WTC11 (cell line): ENCODE data around the gene ZCCHC24. TPM values are rescaled to one million over a fixed set of nuclear protein-coding genes. Genes with fewer than 3 reads are reported as not detected.

Experiments used
- ATAC-seq: fragments of 200-7000 bp; cut with Tn5 transposase; 2 replicates; pipeline ENCODE4 v1.10.0; 2021; ENCODE audit warnings: mild to moderate bottlenecking, moderate library complexity
- CTCF ChIA-PET: fragments of 300-600 bp; sonication (Branson Sonifier 250); formaldehyde crosslinking; loops from one replicate; lab custom pipeline; 2021; ENCODE audit warnings: antibody characterized with exemption; lab: Charles Lee
- POLR2A ChIA-PET: fragments of 350-600 bp; sonication (Branson Sonifier 250); formaldehyde crosslinking; loops from one replicate; lab custom pipeline; 2021; ENCODE audit warnings: antibody characterized with exemption; lab: Charles Lee
- DNase-seq: peaks from one replicate; pipeline ENCODE4 v3.0.0; 2021; ENCODE audit warnings: low spot score
- H3K27ac Mint-ChIP-seq: 2 replicates; pipeline ENCODE4 v1.8.0; 2021; ENCODE audit warnings: mixed read lengths
- H3K27me3 Mint-ChIP-seq: 2 replicates; pipeline ENCODE4 v1.8.0; 2021; ENCODE audit warnings: low read depth, mild to moderate bottlenecking, moderate library complexity, mixed read lengths
- H3K36me3 Mint-ChIP-seq: 2 replicates; pipeline ENCODE4 v1.8.0; 2021; ENCODE audit warnings: mixed read lengths
- H3K4me1 Mint-ChIP-seq: 2 replicates; pipeline ENCODE4 v1.8.0; 2022; ENCODE audit warnings: mixed read lengths
- H3K4me3 Mint-ChIP-seq: 2 replicates; pipeline ENCODE4 v1.8.0; 2021; ENCODE audit warnings: mild to moderate bottlenecking, moderate library complexity, mixed read lengths
- H3K9me3 Mint-ChIP-seq: 2 replicates; pipeline ENCODE4 v1.8.0; 2021; ENCODE audit warnings: mixed read lengths
- CREB1 ChIP-seq: sonication (generic); formaldehyde crosslinking; IDR thresholded peaks from 2 replicates; pipeline ENCODE4 v1.8.0; 2023; ENCODE audit warnings: mild to moderate bottlenecking, missing genetic modification reagents
- CTCF ChIP-seq: fragments of 200-600 bp; IDR thresholded peaks from 2 replicates; pipeline ENCODE4 v1.8.0; 2022; ENCODE audit warnings: antibody characterized with exemption
- ESRRA ChIP-seq: sonication (generic); formaldehyde crosslinking; IDR thresholded peaks from 2 replicates; pipeline ENCODE4 v1.8.1; 2022; ENCODE audit warnings: mild to moderate bottlenecking, missing genetic modification reagents, borderline replicate concordance
- ETV6 ChIP-seq: sonication (generic); formaldehyde crosslinking; IDR thresholded peaks from 2 replicates; pipeline ENCODE4 v1.8.1; 2022; ENCODE audit warnings: mild to moderate bottlenecking, missing genetic modification reagents
- JAZF1 ChIP-seq: fragments of 250-450 bp; sonication (Bioruptor Pico); IDR thresholded peaks from 2 replicates; pipeline ENCODE4 v1.9.0; 2021; ENCODE audit warnings: moderate library complexity, mild to moderate bottlenecking, inconsistent platforms
- MXD4 ChIP-seq: fragments of 250-450 bp; sonication (Bioruptor Pico); IDR thresholded peaks from 2 replicates; pipeline ENCODE4 v1.8.0; 2021; ENCODE audit warnings: mild to moderate bottlenecking, moderate library complexity, borderline replicate concordance
- NFYB ChIP-seq: sonication (generic); formaldehyde crosslinking; conservative IDR thresholded peaks from 2 replicates; pipeline ENCODE4 v1.8.0; 2022; ENCODE audit warnings: low read depth, missing genetic modification reagents
- STAT6 ChIP-seq: sonication (generic); formaldehyde crosslinking; conservative IDR thresholded peaks from 2 replicates; pipeline ENCODE4 v1.8.1; 2023; ENCODE audit warnings: mild to moderate bottlenecking, low read depth, missing genetic modification reagents, moderate library complexity
- ZNF121 ChIP-seq: sonication (generic); formaldehyde crosslinking; IDR thresholded peaks from 2 replicates; pipeline ENCODE4 v1.8.0; 2023; ENCODE audit warnings: missing genetic modification reagents
- ZNF219 ChIP-seq: sonication (generic); formaldehyde crosslinking; IDR thresholded peaks from 2 replicates; pipeline ENCODE4 v1.8.0; 2023; ENCODE audit warnings: missing genetic modification reagents, mild to moderate bottlenecking, borderline replicate concordance
- ZNF425 ChIP-seq: fragments of 250-450 bp; sonication (Bioruptor Pico); conservative IDR thresholded peaks from 2 replicates; pipeline ENCODE4 v1.9.0; 2021; ENCODE audit warnings: mild to moderate bottlenecking
- total RNA-seq: library from RNA; stranded (reverse); gene quantifications from 3 replicates; pipeline ENCODE4 v1.2.3, GENCODE V29; 2021
- TF ChIP-seq, protein P1 (sequence below): fragments of 250-450 bp; sonication (Bioruptor Pico); IDR thresholded peaks from 2 replicates; pipeline ENCODE4 v1.9.0; 2021; ENCODE audit warnings: mild to moderate bottlenecking

The ZCCHC24 gene
- total RNA-seq, 1 experiment from 2014 or later: 7.7 TPM

- TF ChIP-seq ETV6 (CRISPR knock-in tag): no peak
- TF ChIP-seq CREB1 (CRISPR knock-in tag): no peak
- no peak for TF ChIP-seq ZNF425 (CRISPR knock-in tag)
- TF ChIP-seq, protein P1, sequence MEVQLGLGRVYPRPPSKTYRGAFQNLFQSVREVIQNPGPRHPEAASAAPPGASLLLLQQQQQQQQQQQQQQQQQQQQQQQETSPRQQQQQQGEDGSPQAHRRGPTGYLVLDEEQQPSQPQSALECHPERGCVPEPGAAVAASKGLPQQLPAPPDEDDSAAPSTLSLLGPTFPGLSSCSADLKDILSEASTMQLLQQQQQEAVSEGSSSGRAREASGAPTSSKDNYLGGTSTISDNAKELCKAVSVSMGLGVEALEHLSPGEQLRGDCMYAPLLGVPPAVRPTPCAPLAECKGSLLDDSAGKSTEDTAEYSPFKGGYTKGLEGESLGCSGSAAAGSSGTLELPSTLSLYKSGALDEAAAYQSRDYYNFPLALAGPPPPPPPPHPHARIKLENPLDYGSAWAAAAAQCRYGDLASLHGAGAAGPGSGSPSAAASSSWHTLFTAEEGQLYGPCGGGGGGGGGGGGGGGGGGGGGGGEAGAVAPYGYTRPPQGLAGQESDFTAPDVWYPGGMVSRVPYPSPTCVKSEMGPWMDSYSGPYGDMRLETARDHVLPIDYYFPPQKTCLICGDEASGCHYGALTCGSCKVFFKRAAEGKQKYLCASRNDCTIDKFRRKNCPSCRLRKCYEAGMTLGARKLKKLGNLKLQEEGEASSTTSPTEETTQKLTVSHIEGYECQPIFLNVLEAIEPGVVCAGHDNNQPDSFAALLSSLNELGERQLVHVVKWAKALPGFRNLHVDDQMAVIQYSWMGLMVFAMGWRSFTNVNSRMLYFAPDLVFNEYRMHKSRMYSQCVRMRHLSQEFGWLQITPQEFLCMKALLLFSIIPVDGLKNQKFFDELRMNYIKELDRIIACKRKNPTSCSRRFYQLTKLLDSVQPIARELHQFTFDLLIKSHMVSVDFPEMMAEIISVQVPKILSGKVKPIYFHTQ (CRISPR knock-in tag): no peak
Observed at GRCh38 chr10:79488336-79488735, 42.9 kb upstream of the ZCCHC24 start (continued).

DNA sequence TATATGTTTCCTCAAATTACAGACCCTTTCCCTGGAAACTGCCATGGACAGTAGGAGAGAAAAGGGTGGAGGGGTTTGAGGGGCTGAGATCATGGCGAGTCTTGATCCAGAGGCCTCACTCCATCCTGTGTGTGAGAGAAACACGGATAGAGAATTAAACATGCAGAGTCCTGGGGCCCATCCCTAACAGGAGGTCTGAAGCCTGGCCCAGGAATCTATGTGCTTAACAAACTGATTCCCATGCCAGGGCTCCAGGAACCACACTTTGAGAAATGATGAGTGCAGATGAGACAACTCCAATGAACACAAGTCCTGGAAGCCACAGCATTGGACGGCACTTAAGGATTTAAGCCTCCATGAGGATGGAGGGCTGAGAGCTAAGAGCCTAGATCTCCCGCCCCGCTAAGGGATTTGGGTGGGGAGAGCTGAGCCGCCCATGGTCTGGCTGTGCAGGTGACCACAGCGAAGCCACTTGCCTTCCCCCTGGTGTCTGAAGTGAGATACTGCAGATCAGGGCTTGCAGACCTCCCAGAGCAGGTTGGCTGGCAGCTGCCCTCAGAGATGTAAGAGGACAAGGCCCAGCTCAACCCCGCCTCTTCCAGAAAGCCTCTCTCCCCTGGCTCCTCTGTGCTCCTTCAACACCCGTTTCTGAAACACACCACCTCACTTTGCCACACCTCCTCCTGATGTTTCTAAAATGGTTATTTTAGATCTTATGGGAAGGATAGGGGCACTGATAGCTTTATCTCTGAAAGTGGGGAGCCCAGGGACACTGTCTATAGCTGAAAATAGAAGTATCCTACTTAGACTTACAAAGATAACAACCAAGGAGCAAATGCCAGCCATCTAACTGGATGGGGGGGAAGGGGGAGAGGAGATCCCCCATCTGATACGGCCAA is 42.1 kb upstream of the ZCCHC24 start:
- ChIA-PET CTCF (interaction anchor here (0.5 to 5.9 kb wide), 38 partner anchors 10 to 1014 kb away, joined by 3 to 120 read pairs (median 6); partner anchors contain the start of gene ZCCHC24), POLR2A (interaction anchor here (1.2 kb wide), 1 partner anchor 42 kb away, joined by 3 read pairs; the partner anchor contains the start of gene ZCCHC24)
- no peak overlapping the region for H3K27ac Mint-ChIP-seq
- H3K27me3 Mint-ChIP-seq: no peaks in the 10 kb centered on the region; the same call in none of the 2 replicates
- DNase-seq (peak; percentile 86), ATAC-seq (peak; percentile 97)
- H3K4me3 Mint-ChIP-seq: no peak overlapping the region
- peaks cover 12% of the 10 kb centered on the region for H3K4me1 Mint-ChIP-seq
- H3K36me3 Mint-ChIP-seq: no peaks in the 10 kb centered on the region
- TF ChIP-seq NFYB: no peak
- TF ChIP-seq STAT6 (CRISPR knock-in tag): no peak
- TF ChIP-seq CTCF: peak; percentile 81
- peak; percentile 20; the same call in 1 of the 2 replicates for TF ChIP-seq ZNF121 (CRISPR knock-in tag)
- H3K9me3 Mint-ChIP-seq: no peaks in the 10 kb centered on the region

DNA sequence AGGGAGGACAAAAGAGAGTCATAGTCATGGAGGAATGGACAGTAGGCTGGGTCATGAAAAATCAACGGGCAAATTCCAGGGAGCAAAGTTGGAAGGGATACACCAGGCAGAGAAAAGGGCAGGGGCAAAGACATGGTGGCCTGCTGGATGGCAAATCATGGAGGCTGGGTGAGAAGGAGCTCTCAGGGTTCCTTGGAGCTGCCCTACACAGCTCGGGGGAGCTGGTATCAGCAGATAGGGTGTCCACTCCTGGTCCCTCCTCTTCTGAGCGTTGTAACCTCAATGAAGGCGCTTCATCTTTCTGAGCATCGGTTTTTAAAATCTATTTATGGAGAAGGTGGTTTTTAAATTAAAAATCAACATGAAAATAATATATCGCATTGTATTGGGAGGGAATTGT is 39.1 kb upstream of the ZCCHC24 start:
- no peak overlapping the region for H3K4me3 Mint-ChIP-seq
- peaks cover 4% of the 10 kb centered on the region; the same call in 1 of the 2 replicates for H3K4me1 Mint-ChIP-seq
- peaks cover 6% of the 10 kb centered on the region; the same call in 1 of the 2 replicates for H3K9me3 Mint-ChIP-seq
- H3K27me3 Mint-ChIP-seq: peaks cover 7% of the 10 kb centered on the region
- POLR2A ChIA-PET: interaction anchor here (0.7 kb wide), 1 partner anchor 39 kb away, joined by 4 read pairs; the partner anchor contains the start of gene ZCCHC24
- CTCF ChIA-PET: interaction anchor here (1.1 to 4.9 kb wide), 2 partner anchors 17 to 110 kb away, joined by 3 to 120 read pairs; no protein-coding TSS in a partner anchor
- no peaks in the 10 kb centered on the region for H3K36me3 Mint-ChIP-seq
- no peak for ATAC-seq
- DNase-seq: no peak
- TF ChIP-seq ESRRA (CRISPR knock-in tag): no peak
- no peak for TF ChIP-seq JAZF1 (CRISPR knock-in tag)
- TF ChIP-seq ZNF121 (CRISPR knock-in tag): no peak
- TF ChIP-seq ZNF219: no peak
- TF ChIP-seq, protein P1 (CRISPR knock-in tag): no peak
- TF ChIP-seq MXD4 (CRISPR knock-in tag): no peak
- no peak overlapping the region for H3K27ac Mint-ChIP-seq
